ENCODE measurements around the gene BOC. TPM values are rescaled to one million over a fixed set of nuclear protein-coding genes. Genes with fewer than 3 reads are reported as not detected.

BOC gene
- total and polyA plus RNA-seq, 8 donors, result 6.0 to 34.8 (median 27.4) TPM

- TF ChIP-seq CTCF (IDR thresholded peaks at IDR 0.05), result no peak
- H3K9me3 ChIP-seq, result no peaks in the 10 kb centered on the region
- DNase-seq, result no peak
- no peak overlapping the region for H3K4me3 ChIP-seq
- peak; percentile 34 for ATAC-seq
- no peaks in the 10 kb centered on the region for H3K4me1 ChIP-seq
- no peaks in the 10 kb centered on the region for H3K36me3 ChIP-seq
- intact Hi-C loops (cut with DNase I), result no loop called here
- H3K27me3 ChIP-seq, result no peaks in the 10 kb centered on the region
- no peak overlapping the region for H3K27ac ChIP-seq
Observed at GRCh38 chr3:113255100-113255853, 43.9 kb downstream of the BOC start.

- Histone ChIP-seq H3K27me3 (no peaks in the 10 kb centered on the region), H3K4me3 (no peak overlapping the region), H3K4me1 (no peaks in the 10 kb centered on the region), H3K36me3 (no peaks in the 10 kb centered on the region), H3K27ac (no peak overlapping the region), H3K9me3 (no peaks in the 10 kb centered on the region)
- ATAC-seq (no peak), DNase-seq (no peak)
- intact Hi-C loops (cut with DNase I), result no loop called here
- TF ChIP-seq CTCF (IDR thresholded peaks at IDR 0.05), result no peak
Observed at GRCh38 chr3:113255854-113256615, 44.7 kb downstream of the BOC start.

- Histone ChIP-seq H3K4me1 (no peaks in the 10 kb centered on the region), H3K36me3 (no peaks in the 10 kb centered on the region), H3K9me3 (no peaks in the 10 kb centered on the region), H3K27ac (no peak overlapping the region), H3K27me3 (no peaks in the 10 kb centered on the region), H3K4me3 (no peak overlapping the region)
- no peak for ATAC-seq
- DNase-seq, result no peak
- no peak for TF ChIP-seq CTCF (IDR thresholded peaks at IDR 0.05)
- intact Hi-C loops (cut with DNase I), result no loop called here
Observed at GRCh38 chr3:113258361-113258760, 47.0 kb downstream of the BOC start.

GRCh38 chr3:113259196-113259595 is 47.8 kb downstream of the BOC start:
- Histone ChIP-seq H3K4me3 (no peak overlapping the region), H3K4me1 (no peaks in the 10 kb centered on the region), H3K9me3 (no peaks in the 10 kb centered on the region), H3K27me3 (no peaks in the 10 kb centered on the region), H3K27ac (no peak overlapping the region), H3K36me3 (no peaks in the 10 kb centered on the region)
- intact Hi-C loops (cut with DNase I), result no loop called here
- no peak for TF ChIP-seq CTCF (IDR thresholded peaks at IDR 0.05)
- DNase-seq, result no peak
- no peak for ATAC-seq

- peak; percentile 60 for ATAC-seq
- Histone ChIP-seq H3K36me3 (no peaks in the 10 kb centered on the region), H3K9me3 (no peaks in the 10 kb centered on the region), H3K4me3 (no peak overlapping the region), H3K4me1 (no peaks in the 10 kb centered on the region), H3K27me3 (no peaks in the 10 kb centered on the region), H3K27ac (peak overlapping the region; percentile 1 to 25)
- intact Hi-C loops (cut with DNase I), result no loop called here
- DNase-seq, result peak in 2 of 4 donors; percentile 49 to 57
- TF ChIP-seq CTCF (IDR thresholded peaks at IDR 0.05), result no peak
Observed at GRCh38 chr3:113261063-113261625, 49.8 kb downstream of the BOC start.

All from left lung (tissue), 10 donors.